ENCODE data around the gene GBX2.

- TF ChIP-seq CTCF (IDR thresholded peaks at IDR 0.05): no peak
- no peak for TF ChIP-seq POLR2A (IDR thresholded peaks at IDR 0.05)
Measured at GRCh38 chr2:236175548-236176150, 7.5 kb upstream of the GBX2 start.

All from lower leg skin (tissue), 3 donors.